ENCODE data around the gene TUBB8. TPM values are rescaled to one million over a fixed set of nuclear protein-coding genes. Genes with fewer than 3 reads are reported as not detected.

The TUBB8 gene
- total RNA-seq, 1 experiment from 2014 or later = 0.24 TPM

- ChIA-PET POLR2A (ENCODE audit: low non-redundant PET) (no interaction called here), CTCF (no interaction called here)
- Histone ChIP-seq H3K4me3 (ENCODE audit: low read depth, low read length, poor library complexity, severe bottlenecking) (no peak overlapping the region), H3K36me3 (ENCODE audit: insufficient read depth, low read length, poor library complexity, severe bottlenecking) (no peaks in the 10 kb centered on the region), H3K9me3 (ENCODE audit: low read depth, low read length, poor library complexity, severe bottlenecking) (no peaks in the 10 kb centered on the region), H3K4me1 (ENCODE audit: insufficient read depth, low read length, poor library complexity, severe bottlenecking) (no peaks in the 10 kb centered on the region), H3K27ac (ENCODE audit: low read depth, low read length, poor library complexity, severe bottlenecking) (no peak overlapping the region), H3K27me3 (replicated peaks; ENCODE audit: insufficient read depth, low read depth, low read length, poor library complexity) (no peaks in the 10 kb centered on the region)
- TF ChIP-seq CTCF (conservative IDR thresholded peaks at IDR 0.05; ENCODE audit: low read depth, low read length) (no peak), EZH2 (IDR thresholded peaks at IDR 0.05; ENCODE audit: borderline replicate concordance, low read depth, low read length, poor library complexity, severe bottlenecking) (no peak)
- intact Hi-C loops (cut with micrococcal nuclease; ENCODE audit: unreplicated experiment) = no loop called here
- BruUV-seq (replicated peaks) = no TSS peak
- DNase-seq (ENCODE audit: low spot score) = no peak
Observed at GRCh38 chr10:88253-88652, 39.2 kb upstream of the TUBB8 start.

GRCh38 chr10:87177-88080, 38.3 kb upstream of the TUBB8 start:
- Histone ChIP-seq H3K4me3 (ENCODE audit: low read depth, low read length, poor library complexity, severe bottlenecking) (no peak overlapping the region), H3K36me3 (ENCODE audit: insufficient read depth, low read length, poor library complexity, severe bottlenecking) (no peaks in the 10 kb centered on the region), H3K27ac (ENCODE audit: low read depth, low read length, poor library complexity, severe bottlenecking) (no peak overlapping the region), H3K27me3 (replicated peaks; ENCODE audit: insufficient read depth, low read depth, low read length, poor library complexity) (no peaks in the 10 kb centered on the region), H3K4me1 (ENCODE audit: insufficient read depth, low read length, poor library complexity, severe bottlenecking) (no peaks in the 10 kb centered on the region), H3K9me3 (ENCODE audit: low read depth, low read length, poor library complexity, severe bottlenecking) (no peaks in the 10 kb centered on the region)
- POLR2A ChIA-PET (ENCODE audit: low non-redundant PET) = no interaction called here
- CTCF ChIA-PET = no interaction called here
- TF ChIP-seq CTCF (conservative IDR thresholded peaks at IDR 0.05; ENCODE audit: low read depth, low read length) (no peak), EZH2 (IDR thresholded peaks at IDR 0.05; ENCODE audit: borderline replicate concordance, low read depth, low read length, poor library complexity, severe bottlenecking) (no peak)
- intact Hi-C loops (cut with micrococcal nuclease; ENCODE audit: unreplicated experiment) = no loop called here
- no peak for DNase-seq (ENCODE audit: low spot score)
- BruUV-seq (replicated peaks) = no TSS peak

- ChIA-PET POLR2A (ENCODE audit: low non-redundant PET) (no interaction called here), CTCF (no interaction called here)
- BruUV-seq (replicated peaks) = no TSS peak
- no peaks in the 10 kb centered on the region for H3K27me3 ChIP-seq (replicated peaks; ENCODE audit: insufficient read depth, low read depth, low read length, poor library complexity)
- H3K27ac ChIP-seq (ENCODE audit: low read depth, low read length, poor library complexity, severe bottlenecking) = no peak overlapping the region
- TF ChIP-seq EZH2 (IDR thresholded peaks at IDR 0.05; ENCODE audit: borderline replicate concordance, low read depth, low read length, poor library complexity, severe bottlenecking) = no peak
- no peak for TF ChIP-seq CTCF (conservative IDR thresholded peaks at IDR 0.05; ENCODE audit: low read depth, low read length)
- no peak for DNase-seq (ENCODE audit: low spot score)
- no peaks in the 10 kb centered on the region for H3K36me3 ChIP-seq (ENCODE audit: insufficient read depth, low read length, poor library complexity, severe bottlenecking)
- no peaks in the 10 kb centered on the region for H3K4me1 ChIP-seq (ENCODE audit: insufficient read depth, low read length, poor library complexity, severe bottlenecking)
- intact Hi-C loops (cut with micrococcal nuclease; ENCODE audit: unreplicated experiment) = no loop called here
- no peak overlapping the region for H3K4me3 ChIP-seq (ENCODE audit: low read depth, low read length, poor library complexity, severe bottlenecking)
- no peaks in the 10 kb centered on the region for H3K9me3 ChIP-seq (ENCODE audit: low read depth, low read length, poor library complexity, severe bottlenecking)
Observed at GRCh38 chr10:86031-86430, 36.9 kb upstream of the TUBB8 start.
